NCI-H510A (cell line): ENCODE data around the gene UNKL.
"Not testable (repeated sequence)": the region's sequence is repeated elsewhere in the genome, so short reads cannot be mapped to it uniquely, and the experiment has no call there.

Experiments used
- DNase-seq: peaks from one replicate; lab custom pipeline; 2025; lab: John Stamatoyannopoulos, UW

The UNKL gene

GRCh38 chr16:1445518-1446203 lies 31.2 kb upstream of the UNKL start:
- DNase-seq, result no peak

GRCh38 chr16:1444730-1445517 lies 30.4 kb upstream of the UNKL start:
- DNase-seq, result no peak

- DNase-seq, result no peak
Measured at GRCh38 chr16:1443980-1444729, 29.7 kb upstream of the UNKL start, which contains the start of gene CCDC154. CCDC154 (minus strand) TSS chr16:1444556; CDS start chr16:1444322, 234 bp downstream.

GRCh38 chr16:1443403-1443973 lies 29.0 kb upstream of the UNKL start:
- no peak for DNase-seq

GRCh38 chr16:1442697-1443096 lies 28.2 kb upstream of the UNKL start:
- no peak for DNase-seq

- no peak for DNase-seq
Measured at GRCh38 chr16:1441391-1441829, 26.9 kb upstream of the UNKL start.

- not testable (repeated sequence) for DNase-seq
Measured at GRCh38 chr16:1439699-1440074, 25.2 kb upstream of the UNKL start.

DNA sequence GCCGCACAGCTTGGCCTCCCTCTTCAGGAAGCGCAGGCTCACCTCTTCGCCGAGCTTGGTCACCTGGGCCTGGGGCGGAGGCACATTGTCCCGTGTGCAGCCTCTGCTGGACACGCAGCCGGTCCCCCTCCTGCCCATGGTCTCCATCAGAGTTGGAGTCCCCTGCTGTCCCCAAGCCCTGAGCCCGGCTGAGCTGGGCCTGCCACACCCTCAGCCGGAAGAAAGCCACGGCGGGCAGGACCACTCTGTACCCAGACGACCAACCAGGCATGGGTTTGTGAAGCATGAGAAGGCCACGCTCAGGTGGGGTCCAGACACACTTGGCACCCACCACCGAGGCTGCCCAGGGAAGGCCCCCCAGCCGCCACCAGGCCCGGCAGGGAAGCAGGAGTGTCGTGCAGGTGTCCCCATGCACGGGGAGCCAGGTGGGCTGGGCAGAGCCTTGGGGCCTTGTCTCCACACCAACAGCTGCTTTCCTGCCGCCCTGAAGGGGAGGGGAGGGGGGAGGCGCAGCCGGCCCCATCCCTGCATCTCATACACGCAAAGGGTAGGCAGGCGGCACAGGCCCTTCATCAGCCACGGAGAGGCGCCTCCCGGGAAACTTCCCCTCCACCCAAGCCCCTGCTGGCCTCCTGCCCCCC lies 24.7 kb upstream of the UNKL start:
- no peak for DNase-seq

GRCh38 chr16:1438229-1439057 lies 23.9 kb upstream of the UNKL start:
- DNase-seq, result no peak

DNA sequence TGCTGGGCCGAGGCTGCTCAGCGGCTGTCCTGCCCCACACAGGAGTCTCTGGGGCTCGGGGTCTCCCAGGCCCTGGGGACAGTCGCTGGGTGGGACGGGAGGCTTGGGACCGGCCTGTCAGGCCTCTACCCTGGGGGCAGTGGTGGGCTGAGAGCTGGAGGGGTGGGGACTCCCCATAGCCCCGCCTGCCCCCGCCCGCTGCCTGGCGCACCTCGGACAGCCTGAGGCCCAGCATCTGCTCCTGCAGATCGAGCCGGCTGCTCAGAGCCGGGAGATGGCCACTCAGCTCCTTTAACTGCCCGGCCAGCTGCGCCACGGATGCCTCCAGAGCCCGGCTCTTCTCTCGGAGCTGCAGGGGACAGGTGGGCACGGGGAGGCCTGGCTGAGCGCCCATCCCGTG lies 23.1 kb upstream of the UNKL start:
- no peak for DNase-seq

DNA sequence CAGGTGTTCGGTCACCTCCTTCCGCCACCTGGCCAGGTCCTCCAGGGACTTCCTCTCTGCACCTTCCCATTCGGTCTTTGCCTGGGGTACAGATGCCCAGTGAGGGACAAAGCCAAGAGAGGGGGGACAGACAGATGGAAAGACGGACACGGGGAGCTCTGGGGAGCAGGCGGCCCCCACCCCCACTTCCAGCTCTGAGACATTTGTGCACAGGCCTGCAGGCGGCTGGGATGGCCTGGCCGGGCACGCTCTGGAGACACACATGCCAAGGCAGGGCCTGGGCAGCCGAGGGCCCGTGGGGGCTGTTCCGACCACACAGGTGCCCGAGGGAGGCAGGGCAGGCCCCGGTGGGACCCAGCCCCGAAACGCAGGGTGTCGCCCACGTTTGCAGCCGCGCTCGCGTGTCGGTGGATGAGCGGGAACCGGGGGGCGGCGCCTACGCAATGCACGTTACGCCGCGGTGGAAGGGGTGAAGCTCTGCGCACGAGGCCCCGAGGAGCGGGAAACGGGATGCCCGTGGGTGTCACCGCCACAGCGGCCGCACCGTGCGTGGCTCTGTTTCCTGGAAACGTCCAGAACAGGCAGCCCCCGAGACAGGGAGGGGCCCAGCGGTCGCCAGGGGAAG lies 22.3 kb upstream of the UNKL start:
- no peak for DNase-seq

GRCh38 chr16:1435921-1436697 lies 21.6 kb upstream of the UNKL start:
- DNase-seq, result no peak

DNA sequence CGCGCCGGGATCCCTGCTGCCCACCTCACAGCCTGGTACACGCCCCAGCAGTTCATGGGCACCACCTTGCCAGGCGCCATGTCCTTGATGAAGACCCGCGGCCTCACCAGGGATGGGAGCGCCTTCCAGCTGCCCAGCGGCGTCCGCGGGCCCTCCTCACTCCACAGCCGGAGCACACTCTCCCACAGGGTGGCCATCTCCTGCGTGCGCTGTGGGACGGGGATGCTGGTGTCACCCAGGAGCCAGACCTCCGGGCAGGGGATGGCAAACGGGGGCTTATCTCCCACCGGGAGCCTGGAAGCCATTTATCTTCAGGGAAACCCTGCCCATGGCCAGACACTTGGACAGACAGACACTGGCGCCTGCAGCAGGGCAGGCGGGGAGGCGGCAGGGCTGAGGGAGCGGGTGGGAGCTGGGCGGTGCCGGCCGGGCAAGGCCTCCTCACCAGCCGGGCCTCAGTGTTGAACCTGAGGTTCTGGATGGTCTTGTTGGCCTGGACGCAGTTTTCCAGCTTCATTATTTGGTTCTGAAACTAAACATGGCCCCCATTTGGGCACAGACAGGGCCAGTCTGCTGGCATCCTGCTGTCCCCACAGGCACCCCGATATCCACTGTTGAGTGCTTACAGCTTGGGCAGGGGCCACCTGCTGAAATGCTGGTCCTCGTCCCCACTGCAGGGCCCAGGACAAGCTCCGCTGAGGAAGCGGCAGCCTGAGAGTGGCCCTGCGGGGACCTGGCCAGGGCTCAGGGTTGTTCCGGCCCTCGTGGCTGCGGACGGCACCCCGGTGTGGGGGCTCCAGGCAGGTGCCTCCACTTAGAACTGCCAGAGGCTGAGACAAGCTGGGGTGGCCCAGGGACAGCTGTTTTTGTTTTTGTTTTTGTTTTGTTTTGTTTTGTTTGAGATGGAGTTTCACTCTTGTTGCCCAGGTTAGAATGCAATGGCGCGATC lies 20.4 kb upstream of the UNKL start:
- DNase-seq, result no peak

DNA sequence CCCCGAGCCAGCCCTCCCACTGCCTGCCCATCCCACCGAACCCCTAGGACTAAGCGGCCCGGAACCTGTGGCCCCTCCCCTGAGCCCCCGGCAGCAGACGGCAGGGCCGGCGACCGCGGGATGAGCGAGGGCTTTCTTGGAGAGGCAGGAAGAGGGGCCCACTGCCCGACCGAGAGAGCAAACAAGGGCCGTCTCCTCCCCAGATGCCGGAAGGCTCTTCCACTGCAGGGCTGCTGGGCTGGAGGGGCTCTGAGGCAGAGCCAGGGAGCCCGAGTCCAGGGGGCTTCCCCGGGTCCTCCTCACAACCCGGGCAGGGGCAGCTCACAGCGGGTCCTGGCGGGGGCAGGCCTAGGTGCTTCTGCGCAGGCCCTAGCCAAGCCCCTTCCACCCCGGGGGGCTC lies 19.3 kb upstream of the UNKL start:
- DNase-seq, result no peak

GRCh38 chr16:1433263-1433560 lies 18.7 kb upstream of the UNKL start:
- DNase-seq, result no peak

GRCh38 chr16:1432388-1433262 lies 18.1 kb upstream of the UNKL start:
- DNase-seq, result no peak

DNA sequence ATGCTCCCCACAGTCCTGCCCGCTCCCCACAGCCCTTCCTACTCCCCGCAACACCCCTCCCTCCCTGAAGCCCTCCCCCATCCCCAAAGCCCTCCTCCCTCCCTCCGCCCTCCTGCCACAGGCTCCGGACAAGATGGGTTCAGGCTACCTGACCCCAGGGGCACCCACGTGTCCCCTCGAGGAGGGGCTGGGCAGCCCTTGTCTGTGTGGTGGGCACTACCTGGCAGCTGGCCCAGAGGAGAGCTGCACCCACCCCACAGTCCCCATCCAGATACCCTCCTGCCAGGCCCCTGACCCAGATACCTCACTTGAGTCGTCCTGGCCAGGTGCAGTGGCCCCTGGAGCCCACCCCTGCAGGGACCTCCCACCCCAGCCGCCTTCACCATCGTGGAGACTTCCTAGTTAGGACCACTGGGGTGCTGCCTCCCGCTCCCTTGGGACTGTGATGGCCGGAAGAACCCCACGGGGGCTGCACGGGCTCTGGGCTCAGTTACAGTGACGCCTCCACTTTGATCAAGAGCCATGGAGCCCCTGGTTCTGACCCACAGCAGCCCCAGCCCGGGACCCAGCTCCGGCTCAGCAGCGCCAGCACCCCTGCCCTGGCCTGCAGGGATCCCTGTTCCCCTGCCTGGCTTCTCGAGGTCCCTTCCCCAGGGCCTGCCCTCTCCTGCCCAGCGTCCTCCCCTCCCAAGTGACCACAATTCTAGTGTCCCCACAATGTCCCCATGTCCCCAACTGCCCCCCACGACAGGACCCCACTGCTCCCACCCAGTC lies 17.2 kb upstream of the UNKL start:
- DNase-seq, result no peak
